LNCaP clone FGC (cell line): ENCODE results near the gene CCR1.

Source experiments
- DNase-seq: peaks from one replicate; pipeline ENCODE4 v3.0.0-alpha.2; 2011; ENCODE audit warnings: low read depth
- H3K4me3 ChIP-seq: 2 replicates; pipeline ENCODE4 v1.5.1; 2011; ENCODE audit warnings: mild to moderate bottlenecking, low read depth, low read length, control low read depth
- TF ChIP-seq, protein P1 (sequence below): IDR thresholded peaks from 2 replicates; pipeline ENCODE4 v1.5.1; 2012; ENCODE audit warnings: mild to moderate bottlenecking; ENCODE audit not compliant: control insufficient read depth, insufficient read depth; ENCODE audit errors: extremely low read depth

CCR1 gene

DNA sequence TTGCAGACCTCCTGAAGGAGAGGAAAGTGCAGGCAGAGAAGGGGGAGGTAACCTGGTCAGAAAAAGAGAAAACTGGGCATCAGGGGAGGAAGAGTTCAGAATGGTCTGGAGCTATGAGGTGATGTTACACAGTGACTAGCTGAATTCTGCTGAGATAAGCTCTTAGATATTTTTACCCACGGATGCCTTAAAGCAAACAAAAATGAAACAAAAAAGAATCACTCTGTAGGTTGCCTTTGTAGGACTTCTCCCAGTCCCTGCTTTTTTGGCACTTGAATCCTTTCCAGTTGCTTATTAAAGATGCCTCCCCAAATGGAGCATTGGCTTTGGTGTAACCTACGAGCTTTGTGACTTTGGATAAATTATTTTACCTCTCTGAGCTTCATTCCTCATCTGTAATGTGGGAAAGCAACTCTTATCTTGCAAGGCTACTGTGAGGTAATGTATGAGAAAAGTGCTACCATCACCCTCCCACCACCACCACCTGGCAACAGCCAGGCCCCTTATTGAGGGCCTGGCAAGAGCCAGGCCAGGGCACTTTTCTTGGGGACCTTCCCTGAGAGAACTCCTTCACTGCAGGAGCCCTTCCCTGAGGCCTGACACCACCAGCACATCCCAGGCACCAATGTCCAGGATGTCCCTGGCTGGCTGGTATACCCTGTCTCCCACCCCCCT is 2.7 kb downstream of the CCR1 start:
- TF ChIP-seq, protein P1, sequence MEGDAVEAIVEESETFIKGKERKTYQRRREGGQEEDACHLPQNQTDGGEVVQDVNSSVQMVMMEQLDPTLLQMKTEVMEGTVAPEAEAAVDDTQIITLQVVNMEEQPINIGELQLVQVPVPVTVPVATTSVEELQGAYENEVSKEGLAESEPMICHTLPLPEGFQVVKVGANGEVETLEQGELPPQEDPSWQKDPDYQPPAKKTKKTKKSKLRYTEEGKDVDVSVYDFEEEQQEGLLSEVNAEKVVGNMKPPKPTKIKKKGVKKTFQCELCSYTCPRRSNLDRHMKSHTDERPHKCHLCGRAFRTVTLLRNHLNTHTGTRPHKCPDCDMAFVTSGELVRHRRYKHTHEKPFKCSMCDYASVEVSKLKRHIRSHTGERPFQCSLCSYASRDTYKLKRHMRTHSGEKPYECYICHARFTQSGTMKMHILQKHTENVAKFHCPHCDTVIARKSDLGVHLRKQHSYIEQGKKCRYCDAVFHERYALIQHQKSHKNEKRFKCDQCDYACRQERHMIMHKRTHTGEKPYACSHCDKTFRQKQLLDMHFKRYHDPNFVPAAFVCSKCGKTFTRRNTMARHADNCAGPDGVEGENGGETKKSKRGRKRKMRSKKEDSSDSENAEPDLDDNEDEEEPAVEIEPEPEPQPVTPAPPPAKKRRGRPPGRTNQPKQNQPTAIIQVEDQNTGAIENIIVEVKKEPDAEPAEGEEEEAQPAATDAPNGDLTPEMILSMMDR, result no peak
- no peak for DNase-seq
- H3K4me3 ChIP-seq, result no peak overlapping the region

DNA sequence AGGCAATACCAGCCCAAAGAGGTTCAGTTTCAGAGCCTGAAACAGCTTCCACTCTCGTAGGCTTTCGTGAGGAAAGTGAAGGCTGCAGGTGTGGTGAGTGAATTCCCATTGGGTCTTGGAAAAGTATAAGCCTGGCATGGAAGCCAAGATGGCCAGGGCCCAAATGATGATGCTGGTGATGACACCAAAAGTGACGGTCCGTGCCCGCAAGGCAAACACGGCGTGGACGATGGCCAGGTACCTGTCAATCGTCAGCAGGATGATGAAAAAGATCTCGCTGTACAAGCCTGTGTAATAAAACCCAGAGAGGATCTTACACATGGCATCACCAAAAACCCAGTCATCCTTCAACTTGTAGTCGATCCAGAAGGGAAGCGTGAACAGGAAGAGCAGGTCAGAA is 4.4 kb downstream of the CCR1 start:
- DNase-seq, result peak; percentile 78
- TF ChIP-seq, protein P1, result no peak
- H3K4me3 ChIP-seq, result no peak overlapping the region

DNA sequence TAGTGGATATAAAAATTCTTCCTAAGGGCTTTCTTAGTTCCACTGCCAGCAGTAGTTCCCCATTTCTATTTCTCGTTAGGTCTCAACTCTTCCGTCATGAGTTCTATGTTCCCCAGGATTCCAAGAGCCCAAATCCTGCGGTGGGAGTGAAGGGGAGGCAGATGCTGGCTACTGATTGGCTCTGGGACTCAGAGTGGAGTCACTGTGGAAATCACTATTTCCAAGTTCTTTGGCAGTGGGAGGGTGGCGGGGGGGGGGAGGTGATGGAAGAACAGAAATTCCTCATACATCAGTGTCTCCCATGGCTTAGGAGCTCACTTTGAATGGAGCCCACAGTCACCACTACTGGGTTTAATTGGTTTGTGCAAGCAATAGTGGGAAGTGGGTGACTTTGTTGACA is 5.6 kb downstream of the CCR1 start:
- TF ChIP-seq, protein P1, result no peak
- DNase-seq, result no peak
- no peak overlapping the region for H3K4me3 ChIP-seq

DNA sequence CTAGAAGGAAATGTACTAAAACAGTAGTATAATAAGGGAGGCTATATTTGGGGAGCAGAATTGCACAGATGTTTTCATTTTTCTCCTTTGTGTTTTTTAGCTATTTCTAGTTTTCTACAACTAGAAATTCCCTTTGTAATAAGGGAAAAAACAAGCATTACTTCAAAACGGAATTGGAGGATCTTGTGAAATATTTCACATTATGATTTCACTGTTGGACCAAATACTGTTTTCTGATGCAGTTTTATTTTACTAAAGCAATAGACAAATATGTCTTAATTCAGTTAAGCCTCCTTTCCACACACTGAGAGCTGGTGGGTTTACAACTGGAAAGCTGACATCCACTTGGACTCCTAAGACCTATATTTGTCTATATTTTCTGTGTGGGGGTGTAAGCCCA is 7.3 kb downstream of the CCR1 start:
- DNase-seq, result no peak
- TF ChIP-seq, protein P1, result no peak
- H3K4me3 ChIP-seq, result no peak overlapping the region

DNA sequence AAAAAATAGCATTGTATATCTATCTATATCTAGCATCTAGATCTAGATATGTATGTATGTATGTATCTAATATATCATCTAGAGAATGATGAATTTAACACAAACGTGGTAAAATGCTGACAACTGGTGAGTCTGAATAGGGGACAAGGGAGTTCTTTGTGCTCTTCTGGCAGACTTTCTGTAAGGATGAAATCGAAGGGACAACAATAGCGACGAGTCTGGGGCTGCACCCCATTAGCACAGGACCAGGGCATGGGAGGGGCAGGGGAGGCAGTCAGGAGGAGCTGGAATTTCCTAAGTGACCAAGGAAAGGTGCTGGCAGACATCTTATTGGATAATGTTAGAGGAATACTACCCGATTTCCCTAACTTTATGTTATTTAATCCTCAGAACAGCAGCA is 7.9 kb downstream of the CCR1 start:
- TF ChIP-seq, protein P1, result no peak
- DNase-seq, result no peak
- no peak overlapping the region for H3K4me3 ChIP-seq

DNA sequence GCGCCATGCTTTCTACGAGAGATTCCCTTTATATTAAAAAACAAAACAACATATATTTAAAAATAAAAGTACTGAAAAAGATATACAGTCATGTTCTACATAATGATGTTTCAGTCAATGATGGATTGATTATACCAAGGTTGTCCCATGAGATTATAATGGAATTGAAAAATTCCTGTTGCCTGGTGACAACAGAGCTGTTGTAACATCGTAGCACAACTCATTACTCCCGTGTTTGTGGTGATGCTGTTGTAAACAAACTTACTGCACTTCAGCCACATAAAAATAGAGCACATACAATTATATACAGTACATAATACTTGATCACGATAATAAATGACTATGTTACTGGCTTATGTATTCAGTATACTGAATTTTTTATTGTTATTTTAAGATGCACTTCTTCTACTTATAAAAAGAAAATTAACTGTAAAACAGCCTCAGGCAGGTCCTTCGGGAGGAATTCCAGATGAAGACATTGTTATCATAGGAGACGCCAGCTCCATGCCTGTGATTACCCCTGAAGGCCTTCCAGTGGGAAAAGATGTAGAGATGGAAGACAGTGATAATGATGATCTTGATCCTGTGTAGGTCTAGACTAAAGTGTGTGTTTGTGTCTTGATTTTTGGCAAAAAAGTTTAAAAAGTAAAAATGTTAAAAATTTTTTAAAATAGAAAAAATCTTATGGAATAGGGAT is 11.7 kb downstream of the CCR1 start:
- H3K4me3 ChIP-seq, result no peak overlapping the region
- DNase-seq, result peak; percentile 28
- TF ChIP-seq, protein P1, result no peak
